RWPE2 (cell line): Measurements from ENCODE around the gene BHLHE41.

Source experiments
- ATAC-seq: fragments of 200-7000 bp; cut with Tn5 transposase; 3 replicates; pipeline ENCODE4 v1.9.1; 2021; ENCODE audit warnings: low read depth
- DNase-seq: peaks from one replicate; pipeline ENCODE4 v3.0.0-alpha.2; 2020; ENCODE audit warnings: low spot score
- H3K27ac ChIP-seq: fragments of 450-650 bp; 2 replicates; pipeline ENCODE4 v1.5.1; 2017; ENCODE audit warnings: mild to moderate bottlenecking; ENCODE audit not compliant: poor library complexity, severe bottlenecking
- H3K27me3 ChIP-seq: fragments of 250-450 bp; sonication (Bioruptor Pico); 2 replicates; pipeline ENCODE4 v1.5.1; 2021; ENCODE audit warnings: mild to moderate bottlenecking, moderate library complexity; ENCODE audit not compliant: insufficient read depth, poor library complexity, severe bottlenecking
- H3K36me3 ChIP-seq: fragments of 250-450 bp; sonication (Bioruptor Pico); 2 replicates; pipeline ENCODE4 v1.5.1; 2020; ENCODE audit warnings: low read depth, mild to moderate bottlenecking, moderate library complexity
- H3K4me1 ChIP-seq: fragments of 250-450 bp; sonication (Bioruptor Pico); 2 replicates; pipeline ENCODE4 v1.5.1; 2021; ENCODE audit warnings: mild to moderate bottlenecking, moderate library complexity; ENCODE audit not compliant: insufficient read depth, poor library complexity, severe bottlenecking
- H3K4me3 ChIP-seq: fragments of 250-450 bp; sonication (Bioruptor Pico); 2 replicates; pipeline ENCODE4 v1.5.1; 2021; ENCODE audit warnings: mild to moderate bottlenecking, moderate library complexity; ENCODE audit not compliant: severe bottlenecking
- H3K9me3 ChIP-seq: fragments of 250-450 bp; sonication (Bioruptor Pico); 2 replicates; pipeline ENCODE4 v1.5.1; 2021; ENCODE audit warnings: mild to moderate bottlenecking, moderate library complexity; ENCODE audit not compliant: severe bottlenecking
- CTCF ChIP-seq: fragments of 450-650 bp; IDR thresholded peaks from one replicate; pipeline ENCODE4 v1.5.1; 2017; ENCODE audit warnings: mild to moderate bottlenecking, moderate library complexity; ENCODE audit not compliant: poor library complexity, severe bottlenecking

Gene BHLHE41

GRCh38 chr12:26116829-26117715 is 7.8 kb downstream of the BHLHE41 start:
- Histone ChIP-seq H3K36me3 (no peaks in the 10 kb centered on the region), H3K4me1 (peaks cover 5% of the 10 kb centered on the region), H3K27ac (no peak overlapping the region), H3K9me3 (no peaks in the 10 kb centered on the region), H3K27me3 (peaks cover 3% of the 10 kb centered on the region), H3K4me3 (no peak overlapping the region)
- ATAC-seq (no peak), DNase-seq (no peak)
- TF ChIP-seq CTCF, result no peak

- Histone ChIP-seq H3K27ac (peak overlapping the region; percentile 40), H3K4me1 (peaks cover 5% of the 10 kb centered on the region), H3K9me3 (no peaks in the 10 kb centered on the region), H3K27me3 (no peaks in the 10 kb centered on the region), H3K36me3 (no peaks in the 10 kb centered on the region), H3K4me3 (peak overlapping the region; percentile 34)
- no peak for TF ChIP-seq CTCF
- ATAC-seq (no peak), DNase-seq (no peak)
Measured at GRCh38 chr12:26114720-26115401, 10.0 kb downstream of the BHLHE41 start.

- Histone ChIP-seq H3K27me3 (no peaks in the 10 kb centered on the region), H3K9me3 (no peaks in the 10 kb centered on the region), H3K4me3 (peak overlapping the region; percentile 34), H3K4me1 (peaks cover 5% of the 10 kb centered on the region), H3K27ac (peak overlapping the region; percentile 40), H3K36me3 (no peaks in the 10 kb centered on the region)
- DNase-seq (peak; percentile 62), ATAC-seq (peak; percentile 93)
- no peak for TF ChIP-seq CTCF
Measured at GRCh38 chr12:26113853-26114719, 10.8 kb downstream of the BHLHE41 start.

- H3K27ac ChIP-seq, result no peak overlapping the region
- H3K4me1 ChIP-seq, result peaks cover 5% of the 10 kb centered on the region
- DNase-seq (no peak), ATAC-seq (no peak)
- TF ChIP-seq CTCF, result no peak
- H3K27me3 ChIP-seq, result no peaks in the 10 kb centered on the region
- no peaks in the 10 kb centered on the region for H3K36me3 ChIP-seq
- no peak overlapping the region for H3K4me3 ChIP-seq
- H3K9me3 ChIP-seq, result no peaks in the 10 kb centered on the region
Measured at GRCh38 chr12:26113181-26113654, 11.6 kb downstream of the BHLHE41 start.
